Measurements from ENCODE around the gene C6orf120.
A peak's percentile ranks its signal among the peaks of the same experiment; 100 is the strongest.

Gene C6orf120

DNA sequence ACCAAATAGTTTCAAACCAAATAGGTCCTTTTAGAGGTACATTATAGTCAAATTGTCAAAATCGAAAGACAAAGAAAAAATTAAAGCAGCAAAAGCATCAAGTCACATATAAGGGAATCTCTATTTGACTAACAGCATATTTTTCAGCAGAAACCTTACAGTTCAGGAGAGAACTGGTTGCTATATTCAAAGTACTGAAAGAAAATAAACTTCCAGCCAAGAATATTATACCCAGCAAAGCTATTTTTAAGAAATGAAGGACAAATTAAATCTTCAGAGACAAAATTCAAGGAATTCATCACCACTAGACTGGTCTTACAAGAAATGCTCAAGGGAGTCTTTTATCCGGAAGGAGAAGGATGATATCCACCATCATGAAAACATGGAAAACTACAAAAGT, 16.1 kb upstream of the C6orf120 start:
- DNase-seq = no peak

- no peak for DNase-seq
Measured at GRCh38 chr6:169689287-169689686, 12.6 kb upstream of the C6orf120 start.

DNA sequence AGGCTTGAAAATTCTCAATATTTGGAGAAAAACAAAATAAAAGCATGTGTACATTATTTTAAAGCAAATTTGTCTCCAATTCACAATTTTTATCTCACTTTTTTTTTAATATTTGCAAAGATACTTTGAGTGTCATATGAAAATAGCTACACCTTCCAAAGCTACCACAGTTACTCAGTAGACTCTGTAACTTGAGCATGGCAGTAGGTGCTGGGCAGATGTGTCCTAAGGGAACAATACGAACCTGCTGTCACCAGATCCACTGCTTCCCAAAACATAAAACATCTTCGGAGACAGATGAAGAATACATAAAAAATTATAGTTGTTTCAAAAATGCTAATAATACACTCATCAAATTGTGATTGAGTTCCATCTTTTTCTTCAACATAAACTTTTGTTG, 10.7 kb upstream of the C6orf120 start:
- no peak for DNase-seq

DNA sequence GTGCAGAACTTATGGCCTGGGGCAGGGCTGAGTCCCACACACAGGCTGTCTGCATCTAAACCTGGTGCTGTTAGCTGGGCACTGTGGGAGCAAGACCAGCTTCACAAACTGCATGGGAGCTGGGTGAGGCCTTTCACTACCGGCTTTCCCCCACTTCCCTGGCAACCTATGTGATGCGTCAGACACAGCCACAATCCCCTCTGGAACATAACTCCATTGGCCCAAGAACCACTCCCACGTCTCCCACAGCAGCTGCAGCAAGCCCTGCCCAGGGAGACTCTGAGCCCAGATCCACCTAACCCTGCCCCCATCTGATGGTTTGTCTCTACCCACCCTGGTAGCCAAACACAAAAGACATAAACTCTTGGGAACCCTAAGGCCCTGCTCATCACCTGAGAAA, 9.4 kb upstream of the C6orf120 start:
- no peak for DNase-seq

DNA sequence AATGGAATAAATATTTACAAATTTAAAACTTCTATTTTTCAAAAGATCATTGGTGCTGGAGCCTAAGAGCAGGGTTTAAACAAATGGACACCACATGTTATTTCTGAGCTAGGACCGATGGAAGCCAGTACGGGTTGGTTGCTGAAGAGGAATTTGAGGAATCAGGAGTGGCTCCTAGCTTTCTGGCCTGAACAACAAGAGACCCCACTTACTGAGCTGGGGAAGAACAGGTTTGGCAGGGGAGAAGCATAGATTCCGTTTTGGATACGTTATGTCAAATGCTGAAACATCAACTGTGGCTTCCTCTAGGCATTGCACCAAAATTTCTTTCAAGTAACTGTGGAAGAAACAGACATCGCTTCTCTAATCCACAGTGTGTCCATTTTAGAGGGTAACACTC, 6.8 kb upstream of the C6orf120 start:
- no peak for DNase-seq

- peak; percentile 16 for DNase-seq
Measured at GRCh38 chr6:169697115-169697514, 4.8 kb upstream of the C6orf120 start.

DNA sequence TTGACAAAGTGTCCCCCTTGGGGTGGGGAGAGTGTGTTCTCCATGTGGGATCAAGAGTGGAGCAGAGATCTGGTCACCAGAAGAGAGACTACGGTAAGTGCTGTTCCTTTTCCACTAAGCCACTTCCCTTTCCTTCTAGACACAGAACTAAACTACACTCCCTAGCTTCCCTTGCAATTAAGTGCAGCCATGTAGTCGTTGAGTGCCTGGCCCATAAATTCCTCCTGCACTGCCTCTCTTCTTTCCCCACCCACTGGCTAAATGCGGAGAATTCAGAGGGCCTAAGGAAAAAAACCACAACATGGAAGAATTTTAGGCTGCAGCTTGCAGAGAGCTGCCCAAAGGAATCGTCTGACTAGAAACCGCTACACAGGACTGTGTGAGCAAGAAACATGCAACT, 1.6 kb upstream of the C6orf120 start:
- DNase-seq = peak; percentile 28

GRCh38 chr6:169701311-169701953, 494 bp upstream of the C6orf120 start:
- DNase-seq = peak; percentile 60

DNA sequence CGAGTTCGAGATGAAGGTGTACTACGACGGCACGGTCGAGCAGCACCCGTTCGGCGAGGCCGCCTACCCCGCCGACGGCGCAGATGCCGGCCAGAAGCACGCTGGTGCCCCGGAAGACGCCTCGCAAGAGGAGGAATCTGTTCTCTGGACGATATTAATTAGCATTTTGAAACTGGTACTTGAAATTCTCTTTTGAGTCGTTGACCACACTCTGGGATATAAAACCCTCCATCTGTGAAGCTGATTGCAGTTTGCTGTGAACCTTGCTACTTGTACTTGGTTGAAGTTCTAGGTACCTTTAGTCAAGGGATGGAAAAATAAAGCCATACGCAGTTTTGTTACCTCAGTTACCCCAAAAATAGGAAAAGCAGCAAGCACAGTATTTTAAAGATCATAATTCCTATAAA, 917 bp downstream of the C6orf120 start:
- DNase-seq = no peak

- peak; percentile 78 for DNase-seq
Measured at GRCh38 chr6:169707772-169708171, 5.8 kb downstream of the C6orf120 start.

- DNase-seq = no peak
Measured at GRCh38 chr6:169709293-169709692, 7.4 kb downstream of the C6orf120 start.

- DNase-seq = no peak
Measured at GRCh38 chr6:169710009-169710408, 8.1 kb downstream of the C6orf120 start.

DNA sequence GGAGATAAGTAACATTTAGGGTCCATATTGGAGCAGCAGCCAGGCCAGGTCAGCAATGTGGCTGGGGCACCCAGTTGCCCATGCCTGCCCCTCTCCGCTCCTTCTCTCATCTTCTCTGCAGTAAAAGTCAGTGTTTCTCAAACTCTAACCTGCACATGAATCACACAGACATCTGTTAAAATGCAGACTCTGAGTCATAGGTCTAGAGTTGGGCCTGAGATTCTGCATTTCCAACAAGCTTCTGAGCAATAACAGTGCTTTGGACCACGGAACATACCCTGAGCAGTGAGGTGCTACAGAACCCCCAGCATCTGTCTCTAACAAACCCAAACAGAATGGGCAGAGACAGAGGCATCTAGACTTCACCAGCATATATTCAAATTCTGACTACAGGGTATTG, 12.3 kb downstream of the C6orf120 start:
- no peak for DNase-seq

DNA sequence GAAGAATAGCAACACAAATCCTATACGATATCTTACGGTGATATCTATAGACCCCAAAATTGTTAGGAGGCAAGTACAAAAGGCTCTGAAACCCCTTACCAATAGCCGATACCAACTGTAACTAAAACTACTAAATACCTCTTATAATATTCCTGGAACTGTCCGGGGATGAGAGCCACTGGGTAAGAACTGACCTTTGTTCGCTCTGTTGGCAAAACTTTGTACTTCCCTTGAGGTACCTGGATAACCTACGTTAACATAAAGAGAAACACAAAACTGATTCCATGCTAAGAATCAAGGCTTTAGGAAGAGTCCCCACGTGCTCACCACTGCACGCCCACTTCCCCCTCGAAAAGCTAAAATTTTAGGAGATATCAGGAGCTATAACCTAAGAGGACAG, 12.7 kb downstream of the C6orf120 start:
- DNase-seq = no peak

- no peak for DNase-seq
Measured at GRCh38 chr6:169719117-169719516, 17.2 kb downstream of the C6orf120 start.

DNA sequence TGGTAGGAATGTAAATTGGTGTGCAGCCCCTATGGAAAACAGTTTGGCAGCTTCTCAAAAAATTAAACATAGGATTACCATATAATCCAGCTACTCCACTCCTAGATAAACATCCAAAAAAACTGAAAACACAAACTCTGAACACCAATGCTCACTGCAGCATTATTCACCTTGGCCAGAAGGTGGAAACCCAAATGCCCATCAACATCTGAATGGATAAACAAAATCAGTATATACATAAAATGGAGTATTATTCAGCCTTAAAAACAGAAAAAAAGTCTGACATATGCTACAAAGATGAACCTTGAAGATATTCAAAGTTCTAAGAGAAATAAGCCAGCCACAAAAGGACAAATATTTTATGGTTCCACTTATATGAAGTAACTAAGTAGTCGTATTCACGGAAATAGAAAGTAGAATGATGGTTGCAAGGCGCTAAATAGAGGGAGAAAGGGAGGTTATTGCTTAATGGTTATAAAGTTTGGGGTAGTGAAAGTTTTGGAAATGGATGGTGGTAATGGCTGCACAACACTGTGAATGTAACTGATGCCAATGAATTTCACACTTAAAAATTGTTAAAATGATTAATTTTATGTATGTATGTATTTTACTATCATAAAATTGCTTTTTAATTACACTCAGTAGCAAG, 18.4 kb downstream of the C6orf120 start:
- DNase-seq = peak; percentile 44

DNA sequence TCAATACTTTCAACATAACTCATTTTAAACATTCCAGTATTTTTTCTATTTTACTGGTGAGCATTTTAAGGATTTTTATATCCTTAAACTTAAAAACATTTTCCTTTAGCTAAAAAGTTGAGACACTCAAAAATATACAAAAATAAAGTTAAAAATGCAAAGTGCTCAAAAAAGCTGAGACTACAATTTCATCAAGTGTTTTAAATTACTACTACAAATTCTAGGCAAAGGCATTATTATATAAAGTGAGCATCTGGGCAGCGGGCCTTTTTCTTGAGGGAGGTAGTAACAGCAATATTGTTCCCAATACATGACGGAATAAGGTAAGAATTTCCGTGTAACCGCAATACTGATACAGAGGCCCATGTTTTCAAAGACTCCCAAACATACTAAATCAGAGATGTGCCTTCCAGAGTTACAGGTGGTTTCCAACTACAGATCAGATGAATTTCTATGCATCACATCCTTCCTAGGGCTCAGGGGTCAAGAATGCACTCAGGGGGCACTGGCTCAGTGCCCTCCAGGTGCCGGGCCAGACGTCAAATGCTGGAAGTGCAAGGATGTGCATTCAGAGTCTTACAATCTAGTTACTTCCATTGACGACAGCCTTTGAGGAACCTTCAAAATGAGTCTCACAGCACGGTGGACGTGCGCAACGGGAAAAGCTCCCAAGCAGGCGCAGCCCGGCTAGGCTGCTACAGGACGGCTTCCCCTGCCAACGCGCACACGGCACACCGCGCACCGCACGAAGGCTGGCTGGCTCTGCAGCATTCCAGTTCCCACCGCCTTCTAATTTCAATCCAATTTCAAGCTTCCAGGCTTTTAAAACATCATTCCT, 20.7 kb downstream of the C6orf120 start:
- DNase-seq = peak; percentile 67

DNA sequence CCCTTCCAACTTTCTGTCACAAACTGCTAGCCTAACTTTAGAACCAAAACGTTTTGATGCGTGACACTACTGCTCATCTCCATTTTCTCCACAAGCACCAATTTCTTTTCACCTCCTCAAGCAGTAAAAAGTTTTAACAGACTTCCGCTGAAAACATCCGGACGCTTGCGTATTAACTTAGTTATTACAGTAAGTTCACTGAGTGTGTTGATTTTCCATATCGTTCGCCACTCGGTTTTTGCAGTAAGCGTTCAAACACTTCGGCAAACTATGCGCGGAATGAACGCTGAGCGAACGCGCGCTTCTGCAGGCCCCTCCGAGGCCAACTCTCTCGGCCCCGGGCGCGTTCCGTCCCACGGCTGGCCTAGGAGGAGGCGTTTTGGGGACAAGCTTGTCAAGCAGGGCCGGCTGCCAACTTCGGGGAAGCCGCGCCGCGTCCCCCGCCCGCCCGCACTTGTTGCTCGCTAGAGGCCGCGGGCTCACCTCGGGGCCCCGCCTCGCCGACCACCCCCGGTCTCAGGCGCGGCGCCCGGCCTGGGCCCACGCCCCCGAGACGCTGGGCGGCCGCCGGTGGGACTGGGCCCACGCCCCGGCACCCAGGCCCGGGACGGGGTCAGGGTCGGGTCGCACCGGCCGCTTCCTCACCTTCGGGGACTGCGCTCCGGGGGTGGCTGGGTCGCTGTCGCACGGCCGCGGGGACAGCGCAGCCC, 21.4 kb downstream of the C6orf120 start:
- DNase-seq = peak; percentile 84

- peak; percentile 55 for DNase-seq
Measured at GRCh38 chr6:169723991-169724493, 22.1 kb downstream of the C6orf120 start.

DNA sequence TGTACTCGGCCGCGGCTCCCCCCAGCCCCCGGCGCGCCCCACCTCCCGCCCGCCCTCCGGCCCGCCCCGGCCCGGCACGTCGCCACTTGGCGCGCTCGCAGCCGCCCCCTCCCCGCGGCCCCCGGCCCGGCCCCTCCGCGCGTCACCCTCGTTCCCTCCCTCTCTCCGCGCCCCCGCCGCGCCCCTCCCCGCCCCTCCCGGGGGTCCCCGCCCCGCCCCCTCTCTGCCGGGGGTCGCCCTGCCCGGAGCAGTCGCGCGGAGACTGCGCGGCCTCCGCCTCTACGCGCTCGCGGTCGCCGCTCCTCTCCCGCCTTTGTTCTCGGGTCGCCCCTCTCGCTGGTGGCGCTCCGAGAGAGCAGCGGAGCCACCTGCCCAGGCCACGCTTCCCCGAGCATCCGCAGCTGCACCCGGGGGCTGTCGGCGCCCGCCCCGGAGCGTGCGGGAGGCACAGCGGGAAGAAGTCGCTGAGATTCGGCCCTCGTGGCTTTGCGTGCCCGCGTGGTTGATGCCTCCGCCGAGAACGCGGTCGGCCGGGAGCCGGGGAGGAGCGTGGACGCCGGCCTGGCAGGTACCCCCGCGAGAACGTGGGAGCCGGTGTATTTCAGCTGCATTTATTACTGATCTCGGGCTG, 22.7 kb downstream of the C6orf120 start, which contains the start of gene PHF10:
TSS of gene PHF10 (minus strand) at position 7 of the 631 bp plus-strand sequence. CDS start 569 bp downstream, outside the sequence.
- DNase-seq = peak; percentile 65

DNA sequence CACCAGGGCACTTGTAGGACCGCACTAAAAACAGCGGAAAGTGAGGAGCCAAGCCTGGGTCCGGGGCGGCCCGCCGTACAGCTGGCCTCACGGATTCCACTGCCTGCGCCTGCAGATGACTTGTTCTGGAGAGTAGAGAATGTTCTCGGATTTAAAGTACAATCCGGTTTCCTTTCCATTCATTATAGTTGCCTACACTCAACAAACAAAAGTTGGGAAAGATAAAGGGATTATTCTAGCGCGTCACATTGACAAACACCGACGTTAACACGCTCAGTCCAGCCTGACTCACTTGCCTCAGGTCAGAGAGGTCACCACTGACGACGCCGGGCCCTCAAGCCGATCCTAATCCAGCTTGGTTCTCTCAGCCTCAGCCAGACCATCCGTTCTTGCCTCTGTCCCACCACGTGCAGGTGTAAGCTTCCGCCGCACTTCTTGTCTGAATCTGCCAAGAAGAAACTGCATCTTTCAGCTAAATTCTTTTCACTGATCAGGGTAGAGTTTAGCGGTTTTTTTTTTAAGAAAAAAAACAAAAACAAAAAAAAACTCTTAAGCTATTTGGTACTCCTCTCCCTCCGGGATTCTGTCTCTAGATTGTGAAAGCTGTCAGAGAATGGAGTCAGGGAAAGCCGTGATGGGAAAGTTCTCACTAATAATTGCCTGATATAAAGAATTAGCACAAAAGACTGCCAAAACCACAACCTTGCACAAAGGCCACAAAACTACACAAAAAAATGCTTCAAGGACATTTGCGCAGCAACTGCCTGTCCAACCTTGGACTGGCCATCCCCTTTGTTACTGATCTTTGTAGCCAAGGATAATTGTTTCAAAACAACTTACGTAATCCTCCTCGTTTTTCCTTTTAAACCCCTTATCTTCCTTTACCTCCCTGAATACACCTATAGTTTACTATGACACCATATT, 23.5 kb downstream of the C6orf120 start:
- DNase-seq = peak; percentile 46
